K562 (cell line): ENCODE results near the gene A1CF.

Experiments used
- CTCF ChIP-seq, 3 experiments: IDR thresholded peaks in 2 of 3; conservative IDR thresholded peaks in 1 of 3; 2 replicates each; pipeline ENCODE4 v1.5.1; 2011 to 2012; ENCODE audit warnings: low read length in 3 of 3, mild to moderate bottlenecking in 3 of 3, control low read depth in 2 of 3, improper control_type of control experiment in 1 of 3, inconsistent platforms in 1 of 3, low read depth in 1 of 3, mixed read lengths in 1 of 3, moderate library complexity in 1 of 3; ENCODE audit not compliant: insufficient read depth in 2 of 3
- ETS1 ChIP-seq: conservative IDR thresholded peaks from 2 replicates; pipeline ENCODE4 v1.6.1; 2011; ENCODE audit warnings: low read depth, mild to moderate bottlenecking, low read length; ENCODE audit not compliant: control insufficient read depth
- HIVEP1 ChIP-seq: fragments of 250-450 bp; sonication (Bioruptor Pico); IDR thresholded peaks from 2 replicates; pipeline ENCODE4 v1.4.0; 2020; ENCODE audit warnings: mild to moderate bottlenecking
- MAFK ChIP-seq: IDR thresholded peaks from 2 replicates; pipeline ENCODE4 v1.6.1; 2011; ENCODE audit warnings: low read length, improper control_type of control experiment
- RAD21 ChIP-seq, 2 experiments: fragments of 250-450 bp in 1 of 2; fragments of 450-650 bp in 1 of 2; sonication (Bioruptor Pico) in 1 of 2; formaldehyde crosslinking in 1 of 2; IDR thresholded peaks in 1 of 2; conservative IDR thresholded peaks in 1 of 2; 2 replicates each; pipeline versions ENCODE4 v1.4.0 to v1.8.0; 2020 to 2022; ENCODE audit warnings: mild to moderate bottlenecking in 2 of 2, moderate library complexity in 1 of 2
- SP1 ChIP-seq: sonication (generic); formaldehyde crosslinking; IDR thresholded peaks from 2 replicates; pipeline ENCODE4 v1.8.1; 2022; ENCODE audit warnings: mild to moderate bottlenecking, missing genetic modification reagents
- SPI1 ChIP-seq: IDR thresholded peaks from 2 replicates; pipeline ENCODE4 v1.6.1; 2011; ENCODE audit warnings: low read depth, low read length, control low read depth, borderline replicate concordance
- ZNF436 ChIP-seq: fragments of 250-450, 450-650 bp; sonication (Bioruptor Pico); formaldehyde crosslinking; IDR thresholded peaks from 2 replicates; pipeline ENCODE4 v1.7.0; 2020; ENCODE audit warnings: mild to moderate bottlenecking
- ZNF644 ChIP-seq: fragments of 200-800 bp; sonication (Bioruptor generic); IDR thresholded peaks from 2 replicates; pipeline ENCODE4 v1.6.1; 2016; ENCODE audit warnings: low read depth, missing genetic modification characterization, missing compliant biosample characterization

GRCh38 chr10:50853557-50853956, 31.9 kb downstream of the A1CF start:
- TF ChIP-seq ZNF644 (no peak), CTCF (IDR thresholded peaks at IDR 0.05 in 2 of 3, conservative IDR thresholded peaks at IDR 0.05 in 1 of 3; ENCODE audit: insufficient read depth in 2 of 3, low read depth in 1 of 3, low read length in 3 of 3) (no peak), HIVEP1 (CRISPR knock-in tag) (no peak), RAD21 (CRISPR knock-in tag; conservative IDR thresholded peaks at IDR 0.05 in 1 of 2, IDR thresholded peaks at IDR 0.05 in 1 of 2) (no peak), SP1 (CRISPR knock-in tag) (no peak), ETS1 (no peak), SPI1 (no peak), MAFK (no peak), ZNF436 (CRISPR knock-in tag) (no peak)
